HCT116 (cell line): ENCODE results near the gene RIMS1. TPM values are rescaled to one million over a fixed set of nuclear protein-coding genes. Genes with fewer than 3 reads are reported as not detected.

Experiments used
- ATAC-seq: fragments of 200-7000 bp; cut with Tn5 transposase; 2 replicates; pipeline ENCODE4 v1.9.1; 2020; ENCODE audit warnings: mild to moderate bottlenecking, moderate library complexity
- BruUV-seq: library from RNA; stranded (reverse); fragments of 400-500 nt; replicated peaks from 2 replicates; lab custom pipeline; 2021; lab: Mats Ljungman, UMichigan
- CTCF ChIA-PET: fragments of 300-600 bp; sonication (Branson Sonifier 250); formaldehyde crosslinking; loops from one replicate; lab custom pipeline; 2021; ENCODE audit warnings: antibody characterized with exemption; lab: Charles Lee
- POLR2A ChIA-PET: fragments of 300-600, 350-600 bp; sonication (Branson Sonifier 250); formaldehyde crosslinking; loops from one replicate; lab custom pipeline; 2021; ENCODE audit warnings: antibody characterized with exemption; lab: Charles Lee
- RAD21 ChIA-PET, 2 experiments: fragments of 300-600 bp; sonication (Branson Sonifier 250); formaldehyde crosslinking; loops; one replicate each; lab custom pipeline; 2023; ENCODE audit warnings: low total read pairs in 2 of 2; ENCODE audit not compliant: uncharacterized antibody in 2 of 2, unreplicated experiment in 2 of 2, low non-redundant PET in 1 of 2; lab: Charles Lee
- DNase-seq: peaks from one replicate; pipeline ENCODE4 v3.0.0-alpha.2; 2010; ENCODE audit warnings: low read depth, low spot score
- H2AFZ ChIP-seq: fragments of 200-600 bp; shearing (Covaris generic), sonication (generic); 2 replicates; pipeline ENCODE4 v1.6.1; 2017; ENCODE audit warnings: low read depth, mixed run types, mixed read lengths, antibody characterized with exemption, low read length; ENCODE audit not compliant: poor library complexity, severe bottlenecking
- H3K27ac ChIP-seq: 2 replicates; pipeline ENCODE4 v1.5.1; 2012; ENCODE audit warnings: low read depth, low read length
- H3K27me3 ChIP-seq: fragments of 200-600 bp; sonication (generic); 2 replicates; pipeline ENCODE4 v1.6.1; 2016; ENCODE audit warnings: mixed run types, low read length, mixed read lengths; ENCODE audit not compliant: insufficient read depth
- H3K36me3 ChIP-seq, 2 experiments: fragments of 200-500 bp in 1 of 2; fragments of 200-600 bp in 1 of 2; sonication (Bioruptor generic) in 1 of 2; sonication (generic) in 1 of 2; 2 replicates each; pipeline versions ENCODE4 v1.5.1 to v1.6.1; 2014 to 2016; ENCODE audit warnings: low read length in 2 of 2, inconsistent platforms in 1 of 2, mixed read lengths in 1 of 2, mixed run types in 1 of 2; ENCODE audit not compliant: insufficient read depth in 2 of 2, control insufficient read depth in 1 of 2
- H3K4me1 ChIP-seq, 2 experiments: fragments of 200-600 bp in 1 of 2; sonication (generic) in 1 of 2; 2 replicates each; pipeline versions ENCODE4 v1.5.1 to v1.6.1; 2012 to 2017; ENCODE audit warnings: low read length in 2 of 2, inconsistent platforms in 1 of 2, mild to moderate bottlenecking in 1 of 2, mixed read lengths in 1 of 2, mixed run types in 1 of 2, moderate library complexity in 1 of 2; ENCODE audit not compliant: insufficient read depth in 2 of 2, control insufficient read depth in 1 of 2
- H3K4me2 ChIP-seq: fragments of 200-600 bp; sonication (generic); 2 replicates; pipeline ENCODE4 v1.6.1; 2017; ENCODE audit warnings: mixed run types, low read length, mixed read lengths
- H3K4me3 ChIP-seq, 2 experiments: fragments of 200-600 bp in 1 of 2; sonication (generic) in 1 of 2; replicated peaks in 1 of 2; 2 replicates each; pipeline ENCODE4 v1.5.1; 2011 to 2016; ENCODE audit warnings: low read length in 2 of 2, control low read depth in 1 of 2, low read depth in 1 of 2, mild to moderate bottlenecking in 1 of 2, mixed read lengths in 1 of 2, mixed run types in 1 of 2
- H3K79me2 ChIP-seq: fragments of 200-600 bp; sonication (generic); 2 replicates; pipeline ENCODE4 v1.6.1; 2017; ENCODE audit warnings: mild to moderate bottlenecking, mixed run types, low read length, moderate library complexity, mixed read lengths; ENCODE audit not compliant: insufficient read depth
- H3K9ac ChIP-seq: fragments of 200-600 bp; sonication (generic); 2 replicates; pipeline ENCODE4 v1.6.1; 2016; ENCODE audit warnings: low read length, mixed read lengths
- H3K9me2 ChIP-seq: fragments of 200-600 bp; sonication (generic), shearing (Covaris generic); 2 replicates; pipeline ENCODE4 v1.6.1; 2017; ENCODE audit warnings: mixed run types, mild to moderate bottlenecking, moderate library complexity; ENCODE audit not compliant: insufficient read depth
- H3K9me3 ChIP-seq, 2 experiments: fragments of 200-500 bp in 1 of 2; fragments of 200-600 bp in 1 of 2; sonication (Bioruptor generic) in 1 of 2; sonication (generic) in 1 of 2; 2 replicates each; pipeline ENCODE4 v1.6.1; 2014 to 2017; ENCODE audit warnings: low read length in 2 of 2, mixed read lengths in 2 of 2, inconsistent platforms in 1 of 2, low read depth in 1 of 2, mild to moderate bottlenecking in 1 of 2, mixed run types in 1 of 2, moderate library complexity in 1 of 2; ENCODE audit not compliant: control insufficient read depth in 1 of 2, insufficient read depth in 1 of 2
- H4K20me1 ChIP-seq: fragments of 200-600 bp; sonication (generic), shearing (Covaris generic); 2 replicates; pipeline ENCODE4 v1.6.1; 2017; ENCODE audit warnings: mixed run types, mild to moderate bottlenecking, moderate library complexity; ENCODE audit not compliant: insufficient read depth
- CBX3 ChIP-seq: IDR thresholded peaks from 2 replicates; pipeline ENCODE4 v1.6.1; 2012; ENCODE audit warnings: low read depth
- CEBPB ChIP-seq: IDR thresholded peaks from 2 replicates; pipeline ENCODE4 v1.6.1; 2012; ENCODE audit warnings: low read depth
- EGR1 ChIP-seq: IDR thresholded peaks from 2 replicates; pipeline ENCODE4 v1.6.1; 2012; ENCODE audit warnings: low read depth
- ELF1 ChIP-seq: IDR thresholded peaks from 2 replicates; pipeline ENCODE4 v1.6.1; 2012; ENCODE audit warnings: low read depth, borderline replicate concordance
- POLR2A ChIP-seq: IDR thresholded peaks from 2 replicates; pipeline ENCODE4 v1.7.0; 2011; ENCODE audit warnings: borderline replicate concordance; ENCODE audit not compliant: insufficient read depth, insufficient read length; ENCODE audit errors: extremely low read depth
- SIN3A ChIP-seq: IDR thresholded peaks from 2 replicates; pipeline ENCODE4 v1.6.1; 2012; ENCODE audit warnings: low read depth
- SRF ChIP-seq: IDR thresholded peaks from 2 replicates; pipeline ENCODE4 v1.6.1; 2012; ENCODE audit warnings: low read depth
- TCF7L2 ChIP-seq: IDR thresholded peaks from 2 replicates; pipeline ENCODE4 v1.7.0; 2011; ENCODE audit warnings: borderline replicate concordance, inconsistent platforms; ENCODE audit not compliant: insufficient read depth, insufficient read length; ENCODE audit errors: extremely low read depth
- ZNF274 ChIP-seq: fragments of 200-500 bp; sonication (Bioruptor generic); IDR thresholded peaks from 2 replicates; pipeline ENCODE4 v1.6.1; 2014; ENCODE audit warnings: mild to moderate bottlenecking, low read depth, low read length, inconsistent platforms
- intact Hi-C: fragments of 100-400 bp; cut with micrococcal nuclease; formaldehyde crosslinking; loops from 2 replicates; pipeline ENCODE4 v1.10.0; 2022
- total RNA-seq: library from RNA; stranded (reverse); gene quantifications from one replicate; pipeline ENCODE4 v1.2.1, GENCODE V29; 2021; ENCODE audit not compliant: unreplicated experiment
- TF ChIP-seq, protein P1 (sequence below): IDR thresholded peaks from 2 replicates; pipeline ENCODE4 v1.6.1; 2012; ENCODE audit warnings: low read depth
- TF ChIP-seq, protein P2 (sequence below), 3 experiments: fragments of 200-600 bp in 1 of 3; sonication (generic) in 1 of 3; IDR thresholded peaks in 2 of 3; conservative IDR thresholded peaks in 1 of 3; 2 replicates each; pipeline ENCODE4 v1.5.1; 2012 to 2017; ENCODE audit warnings: low read depth in 2 of 3, low read length in 2 of 3, antibody characterized with exemption in 1 of 3, borderline replicate concordance in 1 of 3, control low read depth in 1 of 3, mild to moderate bottlenecking in 1 of 3, mixed read lengths in 1 of 3, mixed run types in 1 of 3, moderate library complexity in 1 of 3; ENCODE audit not compliant: insufficient read depth in 1 of 3

The RIMS1 gene
- total RNA-seq, 1 experiment from 2014 or later = not detected

DNA sequence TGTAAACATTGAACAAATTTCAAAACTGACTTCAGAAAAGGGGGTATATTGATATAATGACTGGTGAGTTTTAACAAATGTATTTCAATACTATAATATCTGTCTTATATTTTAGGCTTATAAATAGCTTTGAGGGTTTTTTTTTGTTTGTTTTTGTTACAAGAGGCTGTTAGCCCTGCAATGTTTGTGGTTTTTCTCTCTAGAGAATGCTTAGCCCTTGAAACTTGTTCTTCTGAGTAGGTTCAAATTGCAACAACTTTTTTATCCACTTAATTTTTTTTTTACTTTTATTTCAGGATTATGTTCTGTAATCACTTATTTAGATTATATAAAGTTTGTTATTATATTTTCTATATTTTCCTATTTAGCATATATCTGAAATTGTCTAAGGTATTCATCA, 333.2 kb downstream of the RIMS1 start:
- ATAC-seq = no peak
- no peak for DNase-seq
- RAD21 ChIA-PET = no interaction called here
- Histone ChIP-seq H3K79me2 (no peaks in the 10 kb centered on the region), H3K9ac (no peak overlapping the region), H4K20me1 (no peaks in the 10 kb centered on the region; the same call in 1 of the 2 replicates), H3K36me3 (no peaks in the 10 kb centered on the region), H3K4me2 (no peak overlapping the region), H3K27ac (no peak overlapping the region), H3K27me3 (no peaks in the 10 kb centered on the region), H3K4me3 (no peak overlapping the region), H2AFZ (no peak overlapping the region), H3K9me3 (no peaks in the 10 kb centered on the region), H3K4me1 (no peaks in the 10 kb centered on the region), H3K9me2 (no peaks in the 10 kb centered on the region)
- intact Hi-C loops = no loop called here
- BruUV-seq = no TSS peak
- TF ChIP-seq TCF7L2 = no peak
- TF ChIP-seq, protein P1, sequence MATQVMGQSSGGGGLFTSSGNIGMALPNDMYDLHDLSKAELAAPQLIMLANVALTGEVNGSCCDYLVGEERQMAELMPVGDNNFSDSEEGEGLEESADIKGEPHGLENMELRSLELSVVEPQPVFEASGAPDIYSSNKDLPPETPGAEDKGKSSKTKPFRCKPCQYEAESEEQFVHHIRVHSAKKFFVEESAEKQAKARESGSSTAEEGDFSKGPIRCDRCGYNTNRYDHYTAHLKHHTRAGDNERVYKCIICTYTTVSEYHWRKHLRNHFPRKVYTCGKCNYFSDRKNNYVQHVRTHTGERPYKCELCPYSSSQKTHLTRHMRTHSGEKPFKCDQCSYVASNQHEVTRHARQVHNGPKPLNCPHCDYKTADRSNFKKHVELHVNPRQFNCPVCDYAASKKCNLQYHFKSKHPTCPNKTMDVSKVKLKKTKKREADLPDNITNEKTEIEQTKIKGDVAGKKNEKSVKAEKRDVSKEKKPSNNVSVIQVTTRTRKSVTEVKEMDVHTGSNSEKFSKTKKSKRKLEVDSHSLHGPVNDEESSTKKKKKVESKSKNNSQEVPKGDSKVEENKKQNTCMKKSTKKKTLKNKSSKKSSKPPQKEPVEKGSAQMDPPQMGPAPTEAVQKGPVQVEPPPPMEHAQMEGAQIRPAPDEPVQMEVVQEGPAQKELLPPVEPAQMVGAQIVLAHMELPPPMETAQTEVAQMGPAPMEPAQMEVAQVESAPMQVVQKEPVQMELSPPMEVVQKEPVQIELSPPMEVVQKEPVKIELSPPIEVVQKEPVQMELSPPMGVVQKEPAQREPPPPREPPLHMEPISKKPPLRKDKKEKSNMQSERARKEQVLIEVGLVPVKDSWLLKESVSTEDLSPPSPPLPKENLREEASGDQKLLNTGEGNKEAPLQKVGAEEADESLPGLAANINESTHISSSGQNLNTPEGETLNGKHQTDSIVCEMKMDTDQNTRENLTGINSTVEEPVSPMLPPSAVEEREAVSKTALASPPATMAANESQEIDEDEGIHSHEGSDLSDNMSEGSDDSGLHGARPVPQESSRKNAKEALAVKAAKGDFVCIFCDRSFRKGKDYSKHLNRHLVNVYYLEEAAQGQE = no peak
- no peak for TF ChIP-seq ELF1
- TF ChIP-seq CBX3 = no peak
- no peak for TF ChIP-seq ZNF274
- no peak for TF ChIP-seq CEBPB
- POLR2A ChIA-PET = no interaction called here
- CTCF ChIA-PET = no interaction called here

DNA sequence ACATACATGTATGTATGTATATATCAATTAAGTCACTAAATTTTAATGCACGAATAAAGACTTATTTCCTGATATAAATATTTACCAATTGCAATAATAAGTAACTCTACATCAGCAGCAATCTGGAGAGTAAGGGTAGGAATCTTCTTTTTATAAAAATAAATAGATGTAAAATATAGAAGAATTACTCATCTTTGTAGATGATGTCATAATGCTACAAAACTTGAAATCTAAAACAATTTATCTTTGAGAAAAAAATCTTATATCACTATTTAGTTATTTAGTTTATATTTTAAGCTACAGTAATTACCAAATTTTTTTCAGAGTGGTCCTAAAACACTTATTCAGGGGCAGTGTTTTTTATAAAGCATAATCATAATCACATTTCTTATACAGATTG, 351.7 kb downstream of the RIMS1 start:
- CTCF ChIA-PET = no interaction called here
- Histone ChIP-seq H3K79me2 (no peaks in the 10 kb centered on the region), H4K20me1 (no peaks in the 10 kb centered on the region; the same call in 1 of the 2 replicates), H3K9ac (no peak overlapping the region), H3K9me2 (no peaks in the 10 kb centered on the region), H3K9me3 (no peaks in the 10 kb centered on the region), H3K4me2 (no peak overlapping the region), H3K36me3 (no peaks in the 10 kb centered on the region), H3K27me3 (no peaks in the 10 kb centered on the region), H2AFZ (no peak overlapping the region), H3K4me1 (no peaks in the 10 kb centered on the region), H3K4me3 (no peak overlapping the region), H3K27ac (no peak overlapping the region)
- DNase-seq (no peak), ATAC-seq (no peak)
- POLR2A ChIA-PET = no interaction called here
- RAD21 ChIA-PET = no interaction called here
- intact Hi-C loops = no loop called here
- BruUV-seq = no TSS peak
- TF ChIP-seq ZNF274 (no peak), ELF1 (no peak), POLR2A (no peak), EGR1 (no peak), SIN3A (no peak), SRF (no peak)
- TF ChIP-seq, protein P1 = no peak
- TF ChIP-seq, protein P2, sequence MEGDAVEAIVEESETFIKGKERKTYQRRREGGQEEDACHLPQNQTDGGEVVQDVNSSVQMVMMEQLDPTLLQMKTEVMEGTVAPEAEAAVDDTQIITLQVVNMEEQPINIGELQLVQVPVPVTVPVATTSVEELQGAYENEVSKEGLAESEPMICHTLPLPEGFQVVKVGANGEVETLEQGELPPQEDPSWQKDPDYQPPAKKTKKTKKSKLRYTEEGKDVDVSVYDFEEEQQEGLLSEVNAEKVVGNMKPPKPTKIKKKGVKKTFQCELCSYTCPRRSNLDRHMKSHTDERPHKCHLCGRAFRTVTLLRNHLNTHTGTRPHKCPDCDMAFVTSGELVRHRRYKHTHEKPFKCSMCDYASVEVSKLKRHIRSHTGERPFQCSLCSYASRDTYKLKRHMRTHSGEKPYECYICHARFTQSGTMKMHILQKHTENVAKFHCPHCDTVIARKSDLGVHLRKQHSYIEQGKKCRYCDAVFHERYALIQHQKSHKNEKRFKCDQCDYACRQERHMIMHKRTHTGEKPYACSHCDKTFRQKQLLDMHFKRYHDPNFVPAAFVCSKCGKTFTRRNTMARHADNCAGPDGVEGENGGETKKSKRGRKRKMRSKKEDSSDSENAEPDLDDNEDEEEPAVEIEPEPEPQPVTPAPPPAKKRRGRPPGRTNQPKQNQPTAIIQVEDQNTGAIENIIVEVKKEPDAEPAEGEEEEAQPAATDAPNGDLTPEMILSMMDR (IDR thresholded peaks at IDR 0.05 in 2 of 3, conservative IDR thresholded peaks at IDR 0.05 in 1 of 3; ENCODE audit: borderline replicate concordance in 1 of 3, insufficient read depth in 1 of 3, low read depth in 2 of 3, low read length in 2 of 3) = no peak
